H1 (cell line): Measurements from ENCODE around the gene CPNE8. TPM values are rescaled to one million over a fixed set of nuclear protein-coding genes. Genes with fewer than 3 reads are reported as not detected.

ENCODE experiments used
- CTCF ChIA-PET: fragments of 300-600 bp; sonication (Branson Sonifier 250); formaldehyde crosslinking; loops from one replicate; lab custom pipeline; 2021; ENCODE audit not compliant: partially characterized antibody; lab: Charles Lee
- POLR2A ChIA-PET: fragments of 300-600 bp; sonication (Branson Sonifier 250); formaldehyde crosslinking; loops from one replicate; lab custom pipeline; 2021; ENCODE audit warnings: inconsistent platforms; ENCODE audit not compliant: partially characterized antibody; lab: Charles Lee
- DNase-seq, 2 experiments: peaks; one replicate each; pipeline versions ENCODE4 v3.0.0 to v3.0.0-alpha.2; 2010 to 2022; ENCODE audit warnings: low spot score in 2 of 2, low read depth in 1 of 2, mixed read lengths in 1 of 2
- FAIRE-seq: peaks from 2 replicates; lab custom pipeline; 2011; peaks lifted over from hg19 to GRCh38; lab: Jason Lieb, UNC
- H2AFZ ChIP-seq: 2 replicates; pipeline ENCODE4 v1.8.1; 2012; ENCODE audit warnings: low read length, inconsistent platforms
- H2AK5ac ChIP-seq: 2 replicates; pipeline ENCODE4 v1.6.1; 2013; ENCODE audit warnings: low read depth, low read length
- H2BK120ac ChIP-seq: replicated peaks from 2 replicates; pipeline ENCODE3; 2013; ENCODE audit warnings: low read depth, low read length, inconsistent platforms
- H2BK12ac ChIP-seq: 2 replicates; pipeline ENCODE4 v1.6.1; 2013; ENCODE audit warnings: low read depth, low read length
- H2BK15ac ChIP-seq: 2 replicates; pipeline ENCODE4 v1.6.1; 2013; ENCODE audit warnings: low read length
- H2BK20ac ChIP-seq: 2 replicates; pipeline ENCODE4 v1.6.1; 2013; ENCODE audit warnings: low read length
- H2BK5ac ChIP-seq: 2 replicates; pipeline ENCODE4 v1.6.1; 2013; ENCODE audit warnings: low read depth, low read length
- H3K14ac ChIP-seq: 2 replicates; pipeline ENCODE4 v1.6.1; 2013; ENCODE audit warnings: inconsistent platforms; ENCODE audit not compliant: insufficient read length
- H3K18ac ChIP-seq: 2 replicates; pipeline ENCODE4 v1.6.1; 2013; ENCODE audit warnings: low read length; ENCODE audit errors: extremely low read depth
- H3K23ac ChIP-seq: 2 replicates; pipeline ENCODE4 v1.6.1; 2013; ENCODE audit warnings: inconsistent platforms; ENCODE audit not compliant: insufficient read length
- H3K23me2 ChIP-seq: 2 replicates; pipeline ENCODE4 v1.6.1; 2013; ENCODE audit warnings: low read depth, low read length
- H3K27ac ChIP-seq: 2 replicates; pipeline ENCODE4 v1.6.1; 2011; ENCODE audit warnings: low read depth, low read length, inconsistent platforms
- H3K27me3 ChIP-seq, 4 experiments: replicated peaks in 1 of 4; 1 replicate in 1 of 4; 2 replicates in 3 of 4; pipeline versions ENCODE4 v1.6.1 to v1.8.1; 2011 to 2013; ENCODE audit warnings: low read length in 3 of 4, mild to moderate bottlenecking in 3 of 4, inconsistent platforms in 2 of 4, mixed read lengths in 2 of 4, moderate library complexity in 1 of 4; ENCODE audit not compliant: control insufficient read depth in 3 of 4, insufficient read depth in 3 of 4; ENCODE audit errors: extremely low read depth in 1 of 4
- H3K36me3 ChIP-seq, 4 experiments: 2 replicates each; pipeline versions ENCODE4 v1.6.1 to v1.8.1; 2011 to 2013; ENCODE audit warnings: mild to moderate bottlenecking in 4 of 4, low read length in 3 of 4, moderate library complexity in 2 of 4, control low read depth in 1 of 4, inconsistent platforms in 1 of 4; ENCODE audit not compliant: insufficient read depth in 4 of 4, control insufficient read depth in 2 of 4
- H3K4ac ChIP-seq: replicated peaks from 2 replicates; pipeline ENCODE3; 2013; ENCODE audit warnings: low read length, low read depth, mixed read lengths, inconsistent platforms; ENCODE audit not compliant: insufficient read length
- H3K4me1 ChIP-seq, 4 experiments: replicated peaks in 1 of 4; 1 replicate in 1 of 4; 2 replicates in 3 of 4; pipeline versions ENCODE4 v1.6.1 to v1.8.1; 2011 to 2013; ENCODE audit warnings: low read length in 3 of 4, inconsistent platforms in 2 of 4, mixed read lengths in 1 of 4; ENCODE audit not compliant: insufficient read depth in 4 of 4, control insufficient read depth in 3 of 4
- H3K4me2 ChIP-seq, 2 experiments: 2 replicates each; pipeline versions ENCODE4 v1.6.1 to v1.8.1; 2011 to 2013; ENCODE audit warnings: low read depth in 2 of 2, low read length in 2 of 2, control low read depth in 1 of 2, inconsistent platforms in 1 of 2, mild to moderate bottlenecking in 1 of 2; ENCODE audit not compliant: insufficient read depth in 1 of 2
- H3K4me3 ChIP-seq, 4 experiments: fragments of 200-600, 300-600 bp in 1 of 4; sonication (generic), shearing (Covaris generic), sonication (Bioruptor Twin) in 1 of 4; 2 replicates each; pipeline versions ENCODE4 v1.5.1 to v1.8.1; 2011 to 2016; ENCODE audit warnings: low read length in 4 of 4, low read depth in 3 of 4, control low read depth in 2 of 4, inconsistent platforms in 2 of 4, mild to moderate bottlenecking in 2 of 4, mixed read lengths in 1 of 4, moderate library complexity in 1 of 4; ENCODE audit not compliant: insufficient read depth in 2 of 4; ENCODE audit errors: extremely low read depth in 1 of 4
- H3K56ac ChIP-seq: replicated peaks from 2 replicates; pipeline ENCODE3; 2013; ENCODE audit warnings: low read depth, mild to moderate bottlenecking, mixed read lengths, low read length, inconsistent platforms; ENCODE audit not compliant: insufficient read length
- H3K79me1 ChIP-seq: 2 replicates; pipeline ENCODE4 v1.6.1; 2013; ENCODE audit warnings: low read depth, low read length, control low read depth
- H3K79me2 ChIP-seq, 2 experiments: 2 replicates each; pipeline versions ENCODE4 v1.6.1 to v1.8.1; 2012 to 2013; ENCODE audit warnings: low read length in 2 of 2, mild to moderate bottlenecking in 2 of 2, inconsistent platforms in 1 of 2; ENCODE audit not compliant: insufficient read depth in 2 of 2, control insufficient read depth in 1 of 2
- H3K9ac ChIP-seq, 4 experiments: replicated peaks in 1 of 4; 1 replicate in 1 of 4; 2 replicates in 3 of 4; pipeline versions ENCODE4 v1.6.1 to v1.8.1; 2011 to 2013; ENCODE audit warnings: low read depth in 3 of 4, low read length in 3 of 4, control low read depth in 2 of 4, mild to moderate bottlenecking in 2 of 4, moderate library complexity in 2 of 4, inconsistent platforms in 1 of 4; ENCODE audit errors: extremely low read depth in 1 of 4
- H3K9me3 ChIP-seq, 2 experiments: 2 replicates each; pipeline versions ENCODE4 v1.6.1 to v1.8.1; 2012 to 2013; ENCODE audit warnings: mild to moderate bottlenecking in 2 of 2, moderate library complexity in 2 of 2, control low read depth in 1 of 2, inconsistent platforms in 1 of 2, low read depth in 1 of 2, low read length in 1 of 2, mixed read lengths in 1 of 2; ENCODE audit not compliant: insufficient read depth in 2 of 2
- H4K20me1 ChIP-seq, 2 experiments: replicated peaks in 1 of 2; 2 replicates each; pipeline versions ENCODE3 to v1.8.1; 2011 to 2013; ENCODE audit warnings: inconsistent platforms in 2 of 2, low read length in 2 of 2, mild to moderate bottlenecking in 1 of 2; ENCODE audit not compliant: insufficient read depth in 2 of 2, control insufficient read depth in 1 of 2
- H4K5ac ChIP-seq: 2 replicates; pipeline ENCODE4 v1.6.1; 2013; ENCODE audit warnings: low read length, low read depth, mixed read lengths, inconsistent platforms; ENCODE audit not compliant: insufficient read length
- H4K8ac ChIP-seq: 2 replicates; pipeline ENCODE4 v1.8.0; 2013; ENCODE audit warnings: mild to moderate bottlenecking, moderate library complexity, low read length, inconsistent platforms; ENCODE audit not compliant: insufficient read depth; ENCODE audit errors: extremely low read depth
- H4K91ac ChIP-seq: replicated peaks from 2 replicates; pipeline ENCODE3; 2013; ENCODE audit warnings: low read length, mixed read lengths, inconsistent platforms; ENCODE audit not compliant: insufficient read length
- JUND ChIP-seq: IDR thresholded peaks from 2 replicates; pipeline ENCODE4 v1.6.1; 2011; ENCODE audit warnings: mild to moderate bottlenecking, improper control_type of control experiment, low read length
- YY1 ChIP-seq: IDR thresholded peaks from 2 replicates; pipeline ENCODE4 v1.6.1; 2011; ENCODE audit warnings: low read depth, mild to moderate bottlenecking, low read length
- WGBS, 2 experiments: shearing (Covaris generic) in 1 of 2; methylation state at CpG; one replicate each; pipeline versions ENCODE4 v1.1.6 to v1.1.7; 2013 to 2015; ENCODE audit warnings: low lambda C conversion rate in 2 of 2, mixed read lengths in 2 of 2, inconsistent platforms in 1 of 2, low coverage in 1 of 2, missing lambda C conversion rate in 1 of 2; ENCODE audit not compliant: insufficient replicate concordance in 2 of 2, insufficient coverage in 1 of 2, insufficient read length in 1 of 2; ENCODE audit errors: extremely low coverage in 1 of 2, missing lambda C conversion rate in 1 of 2; 5-methylcytosine and 5-hydroxymethylcytosine counted together
- polyA plus RNA-seq, 7 experiments: library from polyadenylated mRNA; depleted of rRNA in 3 of 7; stranded (reverse) in 5 of 7; unstranded in 2 of 7; fragments of >200 nt in 5 of 7; fragments of 200-250 nt in 2 of 7; gene quantifications; 1 replicate in 5 of 7; 2 replicates in 1 of 7; 4 replicates in 1 of 7; pipeline versions ENCODE4 v1.2.1 to v1.2.3, GENCODE V29; 2011 to 2013; ENCODE audit warnings: missing spikeins in 2 of 7, mixed read lengths in 2 of 7
- total RNA-seq: library from RNA; stranded (reverse); fragmentation: NEBNext Ultra II Directional; extraction: Animal tissue kit (Norgen Biotek cat#: 25700); gene quantifications from 2 replicates; pipeline ENCODE4 v1.2.1, GENCODE V29; 2021

Gene CPNE8
- total and polyA plus RNA-seq, 2 of the 8 experiments (the other 6 are each of a cell fraction or from before 2014, with no cell fraction given): 2.5 to 6.8 TPM

- H3K36me3 ChIP-seq: no peaks in the 10 kb centered on the region
- no peak overlapping the region for H4K8ac ChIP-seq
- no peak overlapping the region for H2AK5ac ChIP-seq
- no peak overlapping the region for H2BK15ac ChIP-seq
- no peak overlapping the region for H4K5ac ChIP-seq
- H3K23ac ChIP-seq: no peak overlapping the region
- H2BK120ac ChIP-seq: no peak overlapping the region
- peaks cover 0 to 2% (median 0%) of the 10 kb centered on the region in 4 experiments; a peak in 2 of 7 replicates for H3K4me1 ChIP-seq
- H2BK20ac ChIP-seq: no peak overlapping the region
- FAIRE-seq (no peak), DNase-seq (no peak)
- H3K23me2 ChIP-seq: no peaks in the 10 kb centered on the region
- no peak overlapping the region for H2BK5ac ChIP-seq
- no peak overlapping the region for H3K27ac ChIP-seq
- no peak overlapping the region for H3K14ac ChIP-seq
- H3K4me2 ChIP-seq: no peak overlapping the region
- no peak overlapping the region for H2BK12ac ChIP-seq
- H3K18ac ChIP-seq: no peak overlapping the region
- H3K27me3 ChIP-seq: no peaks in the 10 kb centered on the region
- H3K9ac ChIP-seq: no peak overlapping the region
- no peak overlapping the region for H3K56ac ChIP-seq
- H3K79me1 ChIP-seq: no peaks in the 10 kb centered on the region
- no peak overlapping the region for H3K4ac ChIP-seq
- H3K9me3 ChIP-seq: peaks cover 0 to 3% of the 10 kb centered on the region in 2 experiments; a peak in 1 of 4 replicates
- H3K79me2 ChIP-seq: no peaks in the 10 kb centered on the region; a peak in 1 of 4 replicates
- WGBS, 2 experiments: 85% methylated on average over 4 of the region's 4 CpGs; no CpG with 5 or more reads in 1 of the 2 experiments
- no peak for TF ChIP-seq JUND
- TF ChIP-seq YY1: no peak
- ChIA-PET CTCF (interaction anchor here (0.6 kb wide), 1 partner anchor 417 kb away, joined by 3 read pairs; no protein-coding TSS in a partner anchor), POLR2A (no interaction called here)
- H4K20me1 ChIP-seq: no peaks in the 10 kb centered on the region
- H2AFZ ChIP-seq: no peak overlapping the region
- no peak overlapping the region for H4K91ac ChIP-seq
- H3K4me3 ChIP-seq: no peak overlapping the region
Observed at GRCh38 chr12:38878986-38879385, 26.4 kb downstream of the CPNE8 start.
